Natural killer cell treated with Interleukin-12 subunit alpha and Interleukin-12 subunit beta and Interleukin-15 and Interleukin-18, amount 100 ng/mL, for 72 hours (primary cell): ENCODE results near the gene TMCO6. TPM values are rescaled to one million over a fixed set of nuclear protein-coding genes. Genes with fewer than 3 reads are reported as not detected.
"Not testable (repeated sequence)": the region's sequence is repeated elsewhere in the genome, so short reads cannot be mapped to it uniquely, and the experiment has no call there.

Source experiments
- ATAC-seq, 2 donors: fragments of 150-1000 bp; cut with Tn5 transposase in 1 of 2; sonication (Bioruptor Pico), chemical (Tn5 transposase) in 1 of 2; 2 replicates each; pipeline ENCODE4 v1.10.0; 2021
- DNase-seq: peaks from one replicate; pipeline ENCODE4 v3.0.0; 2022; ENCODE audit warnings: low spot score
- H3K27ac Mint-ChIP-seq, 2 donors: 1 replicate in 1 of 2; 2 replicates in 1 of 2; pipeline ENCODE4 v1.8.0; 2022; ENCODE audit warnings: mixed read lengths in 2 of 2, mild to moderate bottlenecking in 1 of 2, moderate library complexity in 1 of 2
- H3K27me3 Mint-ChIP-seq, 2 donors: 1 replicate in 1 of 2; 2 replicates in 1 of 2; pipeline ENCODE4 v1.8.0; 2022; ENCODE audit warnings: mixed read lengths in 2 of 2
- H3K36me3 Mint-ChIP-seq: one replicate; pipeline ENCODE4 v1.8.0; 2022; ENCODE audit warnings: mixed read lengths
- H3K4me1 Mint-ChIP-seq, 2 donors: 1 replicate in 1 of 2; 2 replicates in 1 of 2; pipeline ENCODE4 v1.8.0; 2022; ENCODE audit warnings: low read depth in 2 of 2, mixed read lengths in 2 of 2, mild to moderate bottlenecking in 1 of 2
- H3K4me3 Mint-ChIP-seq: one replicate; pipeline ENCODE4 v1.8.0; 2022; ENCODE audit warnings: mixed read lengths
- H3K9me3 Mint-ChIP-seq: 2 replicates; pipeline ENCODE4 v1.8.0; 2022; ENCODE audit warnings: mixed read lengths
- total RNA-seq, 2 donors: library from RNA; stranded (reverse); gene quantifications; one replicate each; pipeline ENCODE4 v1.2.3, GENCODE V29; 2022

TMCO6 gene
- 10 to 100 TPM; 11.6 to 30.3 TPM for total RNA-seq

GRCh38 chr5:140639148-140639981, at the start of gene TMCO6:
TMCO6 (plus strand) TSS chr5:140639451; CDS start chr5:140639528, 77 bp downstream.
- H3K4me1 Mint-ChIP-seq = peaks cover 24 to 25% of the 10 kb centered on the region in 2 donors
- peaks cover 5% of the 10 kb centered on the region for H3K36me3 Mint-ChIP-seq
- peaks cover 3% of the 10 kb centered on the region for H3K9me3 Mint-ChIP-seq
- peak within 1 kb of the TSS; percentile 84 to 93 for H3K27ac Mint-ChIP-seq
- peak; percentile 99 to 100 for ATAC-seq
- DNase-seq = peak; percentile 98
- peak within 1 kb of the TSS; percentile 99 for H3K4me3 Mint-ChIP-seq
- no peaks in the 10 kb centered on the region for H3K27me3 Mint-ChIP-seq

GRCh38 chr5:140590861-140591260, 48.4 kb upstream of the TMCO6 start:
- no peak overlapping the region for H3K27ac Mint-ChIP-seq
- H3K36me3 Mint-ChIP-seq = no peaks in the 10 kb centered on the region
- H3K4me3 Mint-ChIP-seq = no peak overlapping the region
- no peak for ATAC-seq
- peaks cover 0 to 7% of the 10 kb centered on the region in 2 donors for H3K27me3 Mint-ChIP-seq
- H3K9me3 Mint-ChIP-seq = no peaks in the 10 kb centered on the region
- no peak for DNase-seq
- H3K4me1 Mint-ChIP-seq = no peaks in the 10 kb centered on the region

DNA sequence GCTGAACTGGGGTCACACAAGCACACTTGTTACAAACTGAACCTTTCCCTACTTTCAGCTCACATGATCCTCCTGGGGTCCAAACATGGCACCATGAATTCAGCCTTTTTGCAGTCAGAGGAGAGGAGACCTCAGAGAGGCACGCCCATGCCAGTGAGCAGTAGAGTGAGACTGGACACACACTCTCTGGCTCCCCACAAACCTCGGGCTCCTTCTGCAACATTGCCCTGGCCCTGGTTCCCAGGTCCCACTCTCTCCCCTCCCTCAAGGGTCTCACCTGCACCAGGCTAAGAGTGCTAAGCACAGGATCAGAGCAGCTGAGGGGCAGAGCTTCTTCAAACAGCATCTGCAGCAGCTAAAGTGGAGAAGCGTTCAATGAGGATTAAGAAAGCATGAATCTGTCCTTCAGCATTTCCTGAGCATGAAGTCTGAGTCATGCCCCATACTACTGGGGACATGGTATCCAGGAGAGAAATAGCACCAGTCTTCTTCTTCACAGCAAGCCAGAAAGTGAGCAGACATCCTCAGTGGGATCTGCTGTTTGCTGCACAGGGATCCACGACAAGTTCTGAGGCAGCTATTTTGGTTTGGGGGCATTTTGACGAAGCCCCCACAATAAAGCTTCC, 47.4 kb upstream of the TMCO6 start:
- H3K36me3 Mint-ChIP-seq = no peaks in the 10 kb centered on the region
- peak in 1 of 2 donors; percentile 11 for ATAC-seq
- no peak overlapping the region for H3K27ac Mint-ChIP-seq

GRCh38 chr5:140593070-140593469, 46.2 kb upstream of the TMCO6 start:
- not testable (repeated sequence) for H3K4me3 Mint-ChIP-seq, ATAC-seq, DNase-seq, H3K27ac Mint-ChIP-seq, H3K9me3 Mint-ChIP-seq, H3K36me3 Mint-ChIP-seq, H3K4me1 Mint-ChIP-seq, H3K27me3 Mint-ChIP-seq

More for the DNA sequence above, 47.4 kb upstream of the TMCO6 start:
- H3K27me3 Mint-ChIP-seq = peaks cover 0 to 3% of the 10 kb centered on the region in 2 donors
- no peak for DNase-seq
- no peak overlapping the region for H3K4me3 Mint-ChIP-seq
- no peaks in the 10 kb centered on the region for H3K9me3 Mint-ChIP-seq
- H3K4me1 Mint-ChIP-seq = no peaks in the 10 kb centered on the region

DNA sequence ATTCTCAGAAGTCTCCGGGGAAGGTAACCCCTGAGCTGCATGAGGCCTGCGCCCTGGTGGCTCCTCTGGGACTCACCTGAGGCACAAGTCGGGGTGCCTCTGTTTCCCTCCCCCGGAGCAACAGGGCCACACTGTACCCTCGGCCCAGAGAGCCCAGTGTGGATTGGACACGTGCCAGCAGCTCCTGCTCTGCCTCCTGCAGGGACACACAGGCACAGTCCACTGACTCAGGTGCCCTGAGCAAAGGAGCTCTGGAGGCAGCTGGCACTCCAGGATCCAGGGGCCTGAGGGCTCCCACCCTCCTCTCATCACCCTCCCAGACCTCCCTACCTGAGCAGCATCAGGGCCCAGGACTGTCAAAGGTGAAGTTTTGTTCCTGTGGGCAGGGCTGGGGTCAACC, 45.1 kb upstream of the TMCO6 start:
- peaks cover 0 to 3% of the 10 kb centered on the region in 2 donors for H3K27me3 Mint-ChIP-seq

GRCh38 chr5:140595538-140596300, 43.5 kb upstream of the TMCO6 start:
- Mint-ChIP-seq H3K4me3 (no peak overlapping the region), H3K27me3 (peaks cover 0 to 2% of the 10 kb centered on the region in 2 donors), H3K9me3 (no peaks in the 10 kb centered on the region), H3K36me3 (no peaks in the 10 kb centered on the region), H3K27ac (no peak overlapping the region), H3K4me1 (no peaks in the 10 kb centered on the region)
- ATAC-seq (no peak), DNase-seq (no peak)

More for the DNA sequence above, 45.1 kb upstream of the TMCO6 start:
- ATAC-seq (peak in 1 of 2 donors; percentile 46), DNase-seq (no peak)
- H3K36me3 Mint-ChIP-seq = no peaks in the 10 kb centered on the region
- no peak overlapping the region for H3K4me3 Mint-ChIP-seq
- H3K27ac Mint-ChIP-seq = no peak overlapping the region
- no peaks in the 10 kb centered on the region for H3K9me3 Mint-ChIP-seq
- H3K4me1 Mint-ChIP-seq = no peaks in the 10 kb centered on the region

- DNase-seq (no peak), ATAC-seq (no peak)
- Mint-ChIP-seq H3K4me3 (no peak overlapping the region), H3K27me3 (peaks cover 0 to 2% of the 10 kb centered on the region in 2 donors), H3K27ac (no peak overlapping the region), H3K4me1 (no peaks in the 10 kb centered on the region), H3K9me3 (no peaks in the 10 kb centered on the region), H3K36me3 (no peaks in the 10 kb centered on the region)
Observed at GRCh38 chr5:140596321-140596741, 42.9 kb upstream of the TMCO6 start.

- H3K27me3 Mint-ChIP-seq = peaks cover 0 to 2% of the 10 kb centered on the region in 2 donors
- no peak overlapping the region for H3K27ac Mint-ChIP-seq
- no peaks in the 10 kb centered on the region for H3K9me3 Mint-ChIP-seq
- no peak overlapping the region for H3K4me3 Mint-ChIP-seq
- no peaks in the 10 kb centered on the region for H3K36me3 Mint-ChIP-seq
- no peaks in the 10 kb centered on the region for H3K4me1 Mint-ChIP-seq
- ATAC-seq (no peak), DNase-seq (no peak)
Observed at GRCh38 chr5:140598836-140599235, 40.4 kb upstream of the TMCO6 start.

GRCh38 chr5:140600096-140600495, 39.2 kb upstream of the TMCO6 start:
- Mint-ChIP-seq H3K4me1 (no peaks in the 10 kb centered on the region), H3K4me3 (no peak overlapping the region), H3K36me3 (no peaks in the 10 kb centered on the region), H3K27me3 (peaks cover 0 to 2% of the 10 kb centered on the region in 2 donors), H3K27ac (no peak overlapping the region), H3K9me3 (no peaks in the 10 kb centered on the region)
- DNase-seq (no peak), ATAC-seq (no peak)

- DNase-seq (no peak), ATAC-seq (no peak)
- H3K27me3 Mint-ChIP-seq = peaks cover 0 to 6% of the 10 kb centered on the region in 2 donors
- H3K36me3 Mint-ChIP-seq = no peaks in the 10 kb centered on the region
- no peak overlapping the region for H3K27ac Mint-ChIP-seq
- no peaks in the 10 kb centered on the region for H3K9me3 Mint-ChIP-seq
- H3K4me3 Mint-ChIP-seq = no peak overlapping the region
- H3K4me1 Mint-ChIP-seq = no peaks in the 10 kb centered on the region
Observed at GRCh38 chr5:140602147-140602546, 37.1 kb upstream of the TMCO6 start.

- not testable (repeated sequence) for H3K4me3 Mint-ChIP-seq, H3K36me3 Mint-ChIP-seq, H3K27me3 Mint-ChIP-seq, DNase-seq, ATAC-seq, H3K9me3 Mint-ChIP-seq, H3K27ac Mint-ChIP-seq, H3K4me1 Mint-ChIP-seq
Observed at GRCh38 chr5:140603446-140603698, 35.9 kb upstream of the TMCO6 start.

DNA sequence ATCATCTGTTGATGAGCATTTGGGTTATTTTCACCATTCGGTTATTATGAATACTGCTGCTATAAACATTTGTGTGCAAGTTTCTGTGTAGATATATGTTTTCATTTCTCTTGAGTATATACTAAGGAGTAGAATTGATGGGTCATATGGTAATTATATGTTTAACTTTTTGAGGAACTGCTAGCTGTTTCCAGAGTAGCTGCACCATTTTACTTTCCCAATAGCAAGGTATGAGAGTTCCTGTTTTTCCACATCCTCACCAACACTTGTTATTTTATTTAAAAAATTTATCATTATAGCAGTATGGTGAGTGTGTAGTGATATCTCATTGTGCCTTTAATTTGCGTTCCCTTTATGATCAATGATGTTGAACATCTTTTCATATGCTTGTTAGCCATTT, 35.5 kb upstream of the TMCO6 start:
- DNase-seq (no peak), ATAC-seq (no peak)
- H3K9me3 Mint-ChIP-seq = no peaks in the 10 kb centered on the region
- no peaks in the 10 kb centered on the region for H3K36me3 Mint-ChIP-seq
- peaks cover 0 to 4% of the 10 kb centered on the region in 2 donors for H3K27me3 Mint-ChIP-seq
- H3K4me3 Mint-ChIP-seq = no peak overlapping the region
- no peak overlapping the region for H3K27ac Mint-ChIP-seq
- H3K4me1 Mint-ChIP-seq = no peaks in the 10 kb centered on the region

DNA sequence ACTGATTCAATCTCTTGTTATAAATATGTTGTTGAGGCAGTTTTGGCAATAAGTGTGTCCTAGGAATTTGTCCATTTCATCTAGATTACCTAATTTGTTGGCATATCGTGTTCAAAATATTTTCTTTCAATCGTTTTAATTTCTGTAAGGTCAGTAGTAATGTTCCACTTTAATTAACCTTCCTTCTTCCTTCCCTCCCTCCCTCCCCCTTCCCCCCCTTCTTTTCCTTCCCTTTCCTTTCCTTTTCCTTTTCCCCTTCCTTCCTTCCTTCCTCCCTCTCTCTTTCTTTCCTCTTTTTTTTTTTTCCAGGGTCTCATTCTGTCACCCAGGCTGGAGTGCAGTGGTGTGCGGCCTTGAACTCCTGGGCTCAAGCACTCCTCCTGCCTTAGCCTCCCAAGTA, 33.4 kb upstream of the TMCO6 start:
- ATAC-seq (no peak), DNase-seq (no peak)
- Mint-ChIP-seq H3K36me3 (no peaks in the 10 kb centered on the region), H3K4me3 (no peak overlapping the region), H3K27ac (no peak overlapping the region), H3K27me3 (peaks cover 0 to 7% of the 10 kb centered on the region in 2 donors), H3K4me1 (no peaks in the 10 kb centered on the region), H3K9me3 (no peaks in the 10 kb centered on the region)

DNA sequence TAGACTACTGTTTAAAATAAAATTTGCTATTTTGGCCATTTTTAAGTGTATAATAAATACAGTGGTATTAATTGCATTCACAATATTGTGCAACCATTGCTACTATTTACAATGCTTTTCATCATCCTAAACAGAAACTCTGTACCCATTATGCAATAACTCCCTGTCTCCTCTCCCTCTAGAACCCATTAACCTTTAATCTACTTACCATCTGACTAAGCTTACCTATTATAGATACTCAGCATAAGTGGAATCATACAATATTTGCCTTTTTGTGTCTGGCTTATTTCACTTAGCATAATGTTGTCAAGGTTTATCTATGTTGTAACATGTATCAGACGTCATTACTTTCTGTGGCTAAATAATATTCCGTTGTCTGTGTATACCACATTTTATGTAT, 32.2 kb upstream of the TMCO6 start:
- Mint-ChIP-seq H3K4me1 (peaks cover 6 to 7% of the 10 kb centered on the region in 2 donors), H3K27me3 (peaks cover 7 to 11% of the 10 kb centered on the region in 2 donors), H3K9me3 (no peaks in the 10 kb centered on the region), H3K4me3 (no peak overlapping the region), H3K27ac (no peak overlapping the region), H3K36me3 (no peaks in the 10 kb centered on the region)
- DNase-seq (no peak), ATAC-seq (no peak)
